ENCODE measurements around the gene PCNX2. TPM values are rescaled to one million over a fixed set of nuclear protein-coding genes. Genes with fewer than 3 reads are reported as not detected.

PCNX2 gene
- total RNA-seq, 4 donors from 2014 or later, result 7.3 to 16.6 (median 12.7) TPM

GRCh38 chr1:233080286-233080685, 215.2 kb downstream of the PCNX2 start:
- ATAC-seq (ENCODE audit: low FRiP score) (no peak), DNase-seq (ENCODE audit: low spot score) (no peak)
- no peak for TF ChIP-seq CTCF (IDR thresholded peaks at IDR 0.05)

GRCh38 chr1:233079574-233079973, 216.0 kb downstream of the PCNX2 start:
- ATAC-seq (ENCODE audit: low FRiP score), result no peak
- no peak for TF ChIP-seq CTCF (IDR thresholded peaks at IDR 0.05)
- DNase-seq (ENCODE audit: low spot score), result no peak

- ATAC-seq (ENCODE audit: low FRiP score) (no peak), DNase-seq (ENCODE audit: low spot score) (no peak)
- no peak for TF ChIP-seq CTCF (IDR thresholded peaks at IDR 0.05)
Observed at GRCh38 chr1:233078396-233078795, 217.1 kb downstream of the PCNX2 start.

- ATAC-seq (ENCODE audit: low FRiP score), result no peak
- no peak for DNase-seq (ENCODE audit: low spot score)
- no peak for TF ChIP-seq CTCF (IDR thresholded peaks at IDR 0.05)
Observed at GRCh38 chr1:233075915-233076295, 219.6 kb downstream of the PCNX2 start.

- no peak for TF ChIP-seq CTCF (IDR thresholded peaks at IDR 0.05)
- ATAC-seq (ENCODE audit: low FRiP score) (no peak), DNase-seq (ENCODE audit: low spot score) (no peak)
Observed at GRCh38 chr1:233066087-233066486, 229.4 kb downstream of the PCNX2 start.

GRCh38 chr1:233065685-233066084, 229.8 kb downstream of the PCNX2 start:
- TF ChIP-seq CTCF (IDR thresholded peaks at IDR 0.05), result no peak
- no peak for ATAC-seq (ENCODE audit: low FRiP score)

GRCh38 chr1:233064988-233065387, 230.5 kb downstream of the PCNX2 start:
- ATAC-seq (ENCODE audit: low FRiP score), result no peak
- DNase-seq (ENCODE audit: low spot score), result no peak
- TF ChIP-seq CTCF (IDR thresholded peaks at IDR 0.05), result no peak

More at GRCh38 chr1:233065685-233066084, 229.8 kb downstream of the PCNX2 start:
- DNase-seq (ENCODE audit: low spot score), result no peak
